Islet of Langerhans (tissue), 1 donor: ENCODE measurements around the gene ABLIM1.
A peak's percentile ranks its signal among the peaks of the same experiment; 100 is the strongest.

ENCODE experiments used
- FAIRE-seq: peaks from one replicate; lab custom pipeline; 2011; peaks lifted over from hg19 to GRCh38; lab: Jason Lieb, UNC

Gene ABLIM1

DNA sequence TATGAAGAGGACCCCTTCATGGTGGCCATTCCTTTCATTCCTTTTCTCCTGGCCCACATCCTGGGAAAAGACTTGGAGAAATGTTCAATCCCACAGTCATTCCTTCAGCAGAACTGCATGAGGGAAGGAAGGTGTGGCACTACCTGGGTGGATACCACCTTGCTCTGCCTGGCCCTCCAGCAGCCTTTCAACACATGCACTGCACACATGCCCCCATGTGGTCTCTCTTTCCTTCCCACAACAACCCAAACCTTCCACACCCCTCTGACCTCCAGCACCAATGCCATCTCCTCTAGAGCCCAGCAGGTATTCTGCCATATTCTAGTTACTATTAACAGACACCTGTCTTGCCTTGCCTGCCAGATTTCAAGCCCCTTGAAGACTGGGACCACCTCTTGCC, 213.3 kb downstream of the ABLIM1 start:
- FAIRE-seq, result no peak

GRCh38 chr10:114442091-114442630, 215.9 kb downstream of the ABLIM1 start:
- FAIRE-seq, result no peak

DNA sequence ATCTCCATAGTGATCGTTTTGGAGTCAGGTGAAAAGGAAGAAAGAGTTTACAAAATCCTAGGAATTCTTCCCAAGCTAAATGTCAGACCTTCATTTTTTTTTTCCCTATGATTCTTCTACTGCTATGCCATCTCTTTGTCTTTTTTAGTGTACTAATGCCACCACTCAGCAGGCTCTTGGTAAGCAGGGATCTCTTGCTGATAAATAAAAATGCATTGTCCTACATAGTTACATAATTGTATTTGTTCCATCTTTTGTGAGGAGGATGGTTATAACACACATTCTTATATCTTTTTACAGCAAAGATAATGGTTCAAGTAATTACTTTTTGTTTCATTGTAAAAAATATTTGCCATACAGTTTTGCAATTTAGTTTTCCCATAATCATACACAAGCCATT, 217.0 kb downstream of the ABLIM1 start:
- peak; percentile 38 for FAIRE-seq

- no peak for FAIRE-seq
Measured at GRCh38 chr10:114437473-114438292, 220.4 kb downstream of the ABLIM1 start.

GRCh38 chr10:114436941-114437340, 221.1 kb downstream of the ABLIM1 start:
- FAIRE-seq, result no peak

DNA sequence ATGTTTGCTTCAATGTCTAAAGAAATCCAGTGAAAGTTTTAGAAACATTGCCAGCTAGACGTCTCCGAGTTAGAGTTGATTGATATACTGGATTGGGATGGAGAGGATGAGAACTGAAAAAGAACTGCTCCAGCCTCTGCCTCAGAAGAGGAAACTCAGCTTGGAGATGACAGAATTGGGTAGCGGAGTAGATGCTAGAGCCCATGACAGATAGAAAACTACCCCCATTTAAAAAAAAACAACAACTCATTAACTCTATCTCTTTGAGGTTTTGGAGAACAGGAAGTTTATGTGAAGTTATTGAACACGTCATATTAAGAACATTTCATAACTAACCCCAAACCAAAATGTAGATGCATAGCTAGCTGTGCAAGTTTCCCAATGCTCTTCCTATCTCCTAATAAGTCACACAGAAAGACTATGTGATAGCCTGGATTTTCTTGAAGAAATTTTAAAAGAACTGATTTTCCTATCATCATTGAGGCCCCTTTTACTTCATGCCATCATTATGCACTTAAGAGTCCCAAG, 225.4 kb downstream of the ABLIM1 start:
- no peak for FAIRE-seq

- no peak for FAIRE-seq
Measured at GRCh38 chr10:114431414-114432135, 226.5 kb downstream of the ABLIM1 start.

GRCh38 chr10:114430688-114431413, 227.2 kb downstream of the ABLIM1 start:
- no peak for FAIRE-seq

DNA sequence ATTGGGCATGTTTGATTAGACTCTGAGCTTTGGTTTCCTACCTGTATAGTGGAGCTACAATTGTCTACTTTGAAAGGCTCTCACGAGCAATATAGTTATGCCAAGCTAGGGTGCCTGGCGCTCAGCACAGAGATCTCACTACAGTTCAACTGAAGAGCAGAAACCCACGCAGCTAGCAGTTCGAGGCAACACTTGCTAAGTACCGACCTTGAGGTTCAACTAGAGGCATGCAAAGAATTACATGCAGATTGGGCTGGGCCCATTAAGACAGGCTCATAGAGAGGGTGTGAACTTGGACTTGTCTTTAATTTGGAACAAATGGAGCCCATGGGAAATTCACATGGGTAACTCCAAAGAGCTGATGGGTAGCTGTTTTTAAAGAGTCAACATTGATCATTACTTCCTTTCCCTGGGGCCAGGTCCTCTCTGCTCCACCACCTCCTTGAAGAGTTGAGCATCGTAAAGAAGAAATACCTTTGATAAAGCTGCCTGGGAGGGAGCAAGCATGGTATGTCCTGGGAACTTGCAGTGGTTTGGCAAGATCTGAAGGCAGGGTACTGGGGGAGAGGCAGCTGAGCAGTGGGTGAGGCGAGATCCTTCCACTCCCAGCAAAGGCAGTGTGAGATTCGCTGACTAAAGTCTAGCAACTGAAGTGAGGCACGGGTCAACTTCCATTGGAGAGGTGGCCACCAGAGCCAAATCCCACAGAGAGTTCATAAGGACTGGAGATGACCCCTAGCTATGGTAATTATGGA, 228.3 kb downstream of the ABLIM1 start:
- FAIRE-seq, result no peak

GRCh38 chr10:114427124-114427852, 230.8 kb downstream of the ABLIM1 start:
- FAIRE-seq, result no peak

- no peak for FAIRE-seq
Measured at GRCh38 chr10:114426476-114426875, 231.6 kb downstream of the ABLIM1 start.

GRCh38 chr10:114420811-114421485, 237.1 kb downstream of the ABLIM1 start:
- FAIRE-seq, result no peak

GRCh38 chr10:114418109-114418508, 240.0 kb downstream of the ABLIM1 start:
- FAIRE-seq, result no peak

DNA sequence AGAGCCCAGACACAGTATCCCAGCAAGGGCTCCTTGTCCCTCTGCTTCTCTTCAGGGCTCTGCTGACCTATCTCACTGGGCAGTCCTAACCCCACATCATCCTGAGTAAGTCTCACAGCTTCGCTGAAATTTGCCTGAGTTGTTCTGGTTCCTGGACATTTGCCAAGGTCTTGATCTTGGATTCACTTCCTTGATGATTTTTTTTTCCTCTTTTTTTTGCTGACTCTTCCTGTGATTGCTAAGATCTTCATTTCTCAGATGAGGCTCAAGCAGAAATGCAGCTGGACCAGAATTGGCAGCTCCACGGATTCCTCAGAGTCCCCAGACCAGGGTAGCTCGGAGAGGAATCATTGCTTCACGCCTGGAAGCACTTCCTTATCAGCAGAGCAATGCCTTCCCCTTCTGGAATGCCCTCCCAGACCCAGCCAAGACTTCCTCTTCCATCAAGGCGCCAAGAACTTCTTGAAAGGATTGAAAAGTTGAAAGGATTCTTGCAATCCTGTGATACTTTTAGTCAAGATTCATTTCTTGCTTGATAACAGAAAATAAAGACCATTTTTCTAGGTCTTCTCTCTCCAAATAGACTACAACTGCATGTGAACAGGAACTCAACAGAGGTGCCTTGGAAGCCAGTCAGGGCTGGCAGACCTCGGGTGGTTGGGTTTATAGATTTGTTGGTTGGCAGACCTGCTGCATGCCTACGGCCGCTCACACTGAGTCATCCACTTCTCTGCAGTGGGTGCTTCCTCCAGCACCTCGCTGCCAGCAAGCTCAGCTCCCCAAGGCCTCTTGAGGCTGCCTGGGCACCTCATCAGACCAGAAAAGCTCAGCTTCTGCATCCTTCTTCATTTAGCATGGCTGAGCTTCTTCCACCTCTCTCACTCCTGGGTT, 244.9 kb downstream of the ABLIM1 start:
- FAIRE-seq, result no peak

- no peak for FAIRE-seq
Measured at GRCh38 chr10:114408968-114409444, 249.1 kb downstream of the ABLIM1 start.

GRCh38 chr10:114408112-114408967, 249.7 kb downstream of the ABLIM1 start:
- FAIRE-seq, result no peak

DNA sequence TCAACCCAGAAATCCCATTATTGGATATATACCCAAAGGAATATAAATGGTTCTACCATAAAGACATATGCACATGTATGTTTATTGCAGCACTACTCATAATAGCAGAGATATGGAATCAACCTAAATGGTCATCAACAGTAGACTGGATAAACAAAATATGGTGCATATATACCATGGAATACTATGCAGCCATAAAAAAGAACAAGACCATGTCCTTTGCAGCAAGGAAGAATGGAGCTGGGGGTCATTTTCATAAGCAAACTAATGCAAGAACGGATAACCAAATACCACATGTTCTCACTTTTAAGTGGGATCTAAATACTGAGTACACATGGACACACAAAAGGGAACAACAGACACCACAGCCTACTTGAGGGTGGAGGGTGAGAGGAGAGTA, 251.6 kb downstream of the ABLIM1 start:
- FAIRE-seq, result no peak

- no peak for FAIRE-seq
Measured at GRCh38 chr10:114405011-114405350, 253.1 kb downstream of the ABLIM1 start.
